ENCODE measurements around the gene SAMD3. TPM values are rescaled to one million over a fixed set of nuclear protein-coding genes. Genes with fewer than 3 reads are reported as not detected.

SAMD3 gene
- total RNA-seq, 1 experiment from 2014 or later, result 0.39 TPM

DNA sequence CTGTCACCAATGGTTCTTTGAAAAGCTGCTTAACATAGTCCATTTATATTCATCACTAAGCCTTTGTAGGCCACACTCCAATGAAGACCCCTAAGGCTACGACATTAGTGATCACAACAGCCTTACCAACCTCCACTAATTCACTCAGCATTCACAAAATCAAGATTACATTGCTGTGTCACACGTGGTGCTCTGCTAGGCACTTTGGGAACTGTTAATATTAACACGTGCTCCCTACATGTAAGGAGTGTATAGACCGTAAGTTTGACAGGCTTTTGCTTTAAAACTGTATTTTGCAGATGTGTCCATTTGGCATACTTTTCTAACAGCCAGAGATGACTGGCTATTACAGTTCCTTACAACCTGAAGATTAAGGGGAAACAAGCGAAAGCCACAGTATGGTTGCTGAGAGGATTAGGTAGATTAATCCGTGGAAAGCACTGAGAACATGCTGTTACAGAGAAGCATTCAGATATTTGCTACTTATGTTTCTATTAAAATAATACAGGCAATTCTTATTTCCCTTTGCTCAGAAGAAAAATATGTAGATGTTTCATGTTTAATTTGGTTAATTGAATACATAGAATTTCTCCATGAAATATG is 69.7 kb downstream of the SAMD3 start:
- Histone ChIP-seq H2AFZ (ENCODE audit: low read length) (no peak overlapping the region), H2BK15ac (ENCODE audit: low read depth, low read length) (no peak overlapping the region), H4K5ac (ENCODE audit: insufficient read length, low read depth, low read length) (no peak overlapping the region), H3K9ac (ENCODE audit: extremely low read depth, insufficient read length, low read length) (no peak overlapping the region), H4K91ac (ENCODE audit: insufficient read length, low read depth, low read length) (no peak overlapping the region), H3K4me1 (ENCODE audit: insufficient read depth, low read length) (peaks cover 2% of the 10 kb centered on the region; the same call in 1 of the 2 replicates), H3K4me2 (ENCODE audit: insufficient read depth, insufficient read length, low read length) (no peak overlapping the region), H3K23me2 (ENCODE audit: insufficient read length, low read depth, low read length, poor library complexity, severe bottlenecking) (no peaks in the 10 kb centered on the region), H3K27ac (ENCODE audit: insufficient read length, low read depth, low read length) (no peak overlapping the region), H2BK120ac (ENCODE audit: low read depth, low read length, poor library complexity, severe bottlenecking) (no peak overlapping the region), H3K56ac (ENCODE audit: insufficient read length, low read depth, low read length) (no peak overlapping the region), H3K79me2 (ENCODE audit: insufficient read depth, low read length) (no peaks in the 10 kb centered on the region), H2BK20ac (ENCODE audit: low read depth, low read length, poor library complexity, severe bottlenecking) (no peak overlapping the region), H4K20me1 (ENCODE audit: control insufficient read depth, insufficient read depth, insufficient read length) (no peaks in the 10 kb centered on the region), H3K23ac (ENCODE audit: insufficient read length, low read depth, low read length) (no peak overlapping the region), H3K14ac (ENCODE audit: insufficient read depth, low read length) (no peak overlapping the region), H3T11ph (ENCODE audit: low read length) (no peak overlapping the region), H3K79me1 (ENCODE audit: insufficient read depth, low read depth, low read length, poor library complexity, severe bottlenecking) (no peaks in the 10 kb centered on the region), H3K27me3 (ENCODE audit: insufficient read depth, low read length) (no peaks in the 10 kb centered on the region), H3K4ac (ENCODE audit: low read depth, low read length) (no peak overlapping the region), H2BK5ac (ENCODE audit: insufficient read length, low read length) (no peak overlapping the region), H4K8ac (replicated peaks; ENCODE audit: insufficient read length, low read depth, low read length) (no peak overlapping the region), H2BK12ac (ENCODE audit: insufficient read length, low read depth, low read length) (no peak overlapping the region), H2AK5ac (ENCODE audit: insufficient read length, low read length) (no peak overlapping the region), H3K9me3 (ENCODE audit: control insufficient read depth, low read depth, low read length) (no peaks in the 10 kb centered on the region), H3K18ac (ENCODE audit: insufficient read length, low read depth, low read length) (no peak overlapping the region)
- DNase-seq, result no peak
- Mint-ChIP-seq H3K36me3 (ENCODE audit: insufficient read depth in 1 of 3, low read depth in 3 of 3) (peaks cover 0 to under 1% (median under 1%) of the 10 kb centered on the region in 3 experiments; a peak in 5 of 7 replicates), H3K4me3 (no peak overlapping the region), H3K9me3 (peaks cover under 1 to 1% of the 10 kb centered on the region in 2 experiments; a peak in 3 of 5 replicates), H3K4me1 (peaks cover 5% of the 10 kb centered on the region in 2 experiments; a peak in 3 of 4 replicates), H3K27ac (no peak overlapping the region; a peak in 1 of 7 replicates), H3K27me3 (ENCODE audit: low read depth) (no peaks in the 10 kb centered on the region)
- TF ChIP-seq, protein P1, sequence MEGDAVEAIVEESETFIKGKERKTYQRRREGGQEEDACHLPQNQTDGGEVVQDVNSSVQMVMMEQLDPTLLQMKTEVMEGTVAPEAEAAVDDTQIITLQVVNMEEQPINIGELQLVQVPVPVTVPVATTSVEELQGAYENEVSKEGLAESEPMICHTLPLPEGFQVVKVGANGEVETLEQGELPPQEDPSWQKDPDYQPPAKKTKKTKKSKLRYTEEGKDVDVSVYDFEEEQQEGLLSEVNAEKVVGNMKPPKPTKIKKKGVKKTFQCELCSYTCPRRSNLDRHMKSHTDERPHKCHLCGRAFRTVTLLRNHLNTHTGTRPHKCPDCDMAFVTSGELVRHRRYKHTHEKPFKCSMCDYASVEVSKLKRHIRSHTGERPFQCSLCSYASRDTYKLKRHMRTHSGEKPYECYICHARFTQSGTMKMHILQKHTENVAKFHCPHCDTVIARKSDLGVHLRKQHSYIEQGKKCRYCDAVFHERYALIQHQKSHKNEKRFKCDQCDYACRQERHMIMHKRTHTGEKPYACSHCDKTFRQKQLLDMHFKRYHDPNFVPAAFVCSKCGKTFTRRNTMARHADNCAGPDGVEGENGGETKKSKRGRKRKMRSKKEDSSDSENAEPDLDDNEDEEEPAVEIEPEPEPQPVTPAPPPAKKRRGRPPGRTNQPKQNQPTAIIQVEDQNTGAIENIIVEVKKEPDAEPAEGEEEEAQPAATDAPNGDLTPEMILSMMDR (conservative IDR thresholded peaks at IDR 0.05), result no peak
- WGBS (ENCODE audit: extremely low coverage, insufficient read length, low lambda C conversion rate), result no CpG with 5 or more reads among the region's 6 CpGs
